Activated CD8-positive, alpha-beta memory T cell treated with anti-CD3 and anti-CD28 coated beads for 48 hours (primary cell): ENCODE data around the gene CRELD2.

Experiments
- DNase-seq, 3 experiments: peaks; one replicate each; pipeline ENCODE4 v3.0.0-alpha.2; 2020; ENCODE audit warnings: low read depth in 2 of 3, low spot score in 2 of 3

CRELD2 gene

DNA sequence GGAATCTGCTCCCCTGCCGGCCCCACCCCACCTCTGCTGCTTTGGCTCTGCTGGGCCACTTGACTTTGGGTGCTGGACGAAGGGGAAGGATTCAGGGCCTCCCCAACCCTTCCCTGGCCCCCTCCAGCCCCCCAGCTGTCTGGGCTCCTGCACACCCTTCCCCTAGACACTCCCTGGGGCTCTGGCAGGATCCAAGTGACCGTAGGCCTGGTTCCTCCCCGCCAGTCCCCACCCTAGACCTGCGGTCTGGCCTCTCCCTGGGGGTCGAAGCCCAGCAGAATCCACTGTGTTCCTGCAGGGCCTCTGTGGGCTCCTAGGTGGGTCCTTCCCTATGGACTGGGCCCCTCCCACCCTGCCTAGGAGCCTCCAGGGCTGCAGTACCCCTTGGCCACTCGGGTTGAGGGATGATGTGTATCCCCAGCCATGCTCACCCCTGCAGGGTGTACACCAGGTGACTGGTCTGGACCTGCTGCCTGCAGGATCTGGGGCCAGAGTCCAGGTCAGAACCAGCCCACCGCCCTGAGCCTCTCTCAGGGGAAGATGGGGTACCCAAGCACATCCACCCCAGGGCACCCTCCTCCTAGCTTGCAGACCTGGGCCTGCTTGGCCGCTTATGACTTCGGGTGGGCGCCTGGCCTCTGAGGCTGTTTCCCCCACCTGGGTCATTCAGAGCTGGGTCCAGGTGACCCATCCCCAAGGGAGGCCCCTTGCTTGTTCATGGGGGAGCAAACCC is 47.8 kb downstream of the CRELD2 start:
- DNase-seq, result no peak

DNA sequence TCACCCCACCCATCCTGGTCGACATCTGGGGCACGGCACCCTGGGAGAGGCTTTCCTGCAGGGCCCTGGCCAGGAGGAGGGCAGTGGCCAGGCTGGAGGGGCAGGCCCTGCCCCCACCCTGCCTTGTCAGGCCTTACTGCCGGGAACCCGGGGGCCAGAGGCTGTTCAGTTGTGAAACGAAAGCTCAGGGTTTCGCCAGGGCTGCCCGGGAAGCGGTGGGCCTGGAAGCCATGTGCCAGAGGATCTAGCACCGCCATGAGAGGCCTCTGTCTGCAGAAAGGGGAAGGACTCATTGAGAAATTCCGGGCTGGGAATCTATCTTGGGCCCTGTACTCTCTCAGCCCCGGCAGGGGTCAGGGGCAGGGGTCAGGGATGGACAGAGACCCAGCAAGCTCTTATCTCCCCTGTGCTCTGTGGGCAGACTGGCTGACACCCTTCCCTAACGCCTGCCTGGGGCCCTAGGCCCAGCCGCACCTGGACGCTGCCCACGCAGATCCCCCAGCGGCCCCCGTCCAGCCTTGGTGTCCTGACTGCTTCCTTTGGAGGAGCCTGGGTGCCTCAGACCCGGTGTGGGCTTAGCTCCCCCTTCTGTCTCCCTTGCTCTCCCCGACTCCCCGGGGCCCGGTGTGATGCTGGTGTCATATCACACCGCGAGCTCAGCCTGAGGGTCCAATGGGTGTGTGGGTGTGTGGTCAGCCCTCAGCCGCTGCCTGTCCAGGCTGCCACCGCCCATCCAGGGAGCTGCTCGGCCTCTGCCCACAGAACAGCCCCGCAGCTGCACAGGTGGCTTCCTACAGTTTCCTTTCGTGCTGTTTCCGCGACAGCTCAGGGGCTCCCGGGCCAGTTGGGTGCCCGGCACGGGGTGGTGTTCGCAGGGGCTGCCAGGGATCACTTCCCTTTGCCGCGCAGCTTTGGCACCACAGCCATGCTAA is 48.6 kb downstream of the CRELD2 start:
- no peak for DNase-seq

GRCh38 chr22:49967706-49968208 is 49.3 kb downstream of the CRELD2 start:
- no peak for DNase-seq

- no peak for DNase-seq
These were observed 49.9 kb downstream of the CRELD2 start for GRCh38 chr22:49968313-49968830.

DNA sequence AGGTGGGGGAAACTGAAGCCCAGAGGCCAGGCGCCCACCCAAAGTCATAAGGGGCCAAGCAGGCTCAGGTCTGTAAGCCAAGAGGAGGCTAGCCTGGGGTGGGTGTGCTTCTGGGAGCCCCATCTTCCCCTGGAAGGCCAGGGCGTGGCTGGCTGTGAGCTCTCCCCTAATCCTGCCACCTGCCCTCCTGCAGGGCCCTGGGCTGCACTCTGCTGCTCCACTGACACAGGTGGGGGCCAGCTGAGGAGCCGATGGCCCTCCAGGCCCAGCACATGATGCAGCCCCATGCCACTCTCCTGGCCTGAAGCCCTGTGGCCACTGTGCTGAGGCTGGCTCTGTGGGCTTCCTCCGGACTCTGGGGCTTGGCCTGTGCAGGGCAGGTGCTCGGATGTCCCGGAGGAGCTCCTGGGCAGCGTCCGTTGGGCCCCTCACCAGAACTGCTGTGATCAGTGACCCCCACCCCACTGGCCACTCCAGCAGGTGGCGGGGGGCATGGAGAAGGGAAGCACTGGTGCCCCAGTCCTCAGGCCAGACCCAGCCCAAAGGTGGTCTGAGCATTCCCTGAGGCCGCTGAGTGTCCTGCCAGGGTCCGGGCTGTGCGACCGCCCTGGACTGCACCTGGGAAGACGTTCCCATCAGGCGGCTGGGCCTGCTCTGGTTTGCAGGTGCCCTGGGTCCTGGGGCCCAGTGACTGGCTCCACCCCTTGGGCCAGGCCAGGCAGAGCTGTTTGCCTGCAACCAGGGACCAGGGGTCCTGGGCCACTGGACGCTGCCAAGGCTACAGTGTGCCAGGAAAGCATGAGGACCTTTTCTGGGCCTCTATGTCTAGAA is 50.6 kb downstream of the CRELD2 start:
- no peak for DNase-seq

GRCh38 chr22:49969751-49970527 is 51.5 kb downstream of the CRELD2 start:
- no peak for DNase-seq

DNA sequence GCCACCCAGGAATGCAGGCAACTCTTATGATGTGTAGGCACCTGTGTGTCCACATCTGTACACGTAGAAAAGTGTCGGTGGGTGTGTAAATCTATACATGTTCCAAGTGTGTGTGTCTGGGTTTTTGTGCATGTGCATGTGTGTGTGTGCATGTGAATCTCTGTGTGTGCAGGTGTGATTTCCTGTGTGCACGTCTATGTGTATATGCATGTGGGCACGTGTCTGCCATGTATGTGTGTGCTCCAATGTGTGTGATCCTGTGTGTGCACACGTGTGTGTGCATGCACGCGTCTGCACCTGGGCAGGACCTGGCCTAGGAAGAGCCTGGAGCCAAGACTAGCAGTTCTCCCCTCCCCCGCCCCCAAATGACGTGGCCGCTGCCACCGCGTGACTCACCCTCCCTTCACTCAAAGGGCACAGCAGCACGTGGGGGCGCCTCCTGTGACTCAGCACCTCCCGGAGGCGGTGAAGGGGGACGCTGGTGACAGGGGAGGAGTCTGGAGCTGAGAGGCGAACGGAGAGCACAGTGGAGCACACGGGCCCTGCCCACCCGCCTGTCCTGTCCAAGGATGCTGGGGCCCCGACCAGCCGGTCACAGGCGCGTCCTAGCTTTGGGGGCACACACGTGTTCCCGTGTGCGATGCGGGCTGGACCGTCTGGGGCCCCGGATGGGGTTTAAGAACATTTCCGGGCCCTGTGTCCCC is 52.2 kb downstream of the CRELD2 start:
- DNase-seq, result peak; percentile 84 to 93 (median 84)

DNA sequence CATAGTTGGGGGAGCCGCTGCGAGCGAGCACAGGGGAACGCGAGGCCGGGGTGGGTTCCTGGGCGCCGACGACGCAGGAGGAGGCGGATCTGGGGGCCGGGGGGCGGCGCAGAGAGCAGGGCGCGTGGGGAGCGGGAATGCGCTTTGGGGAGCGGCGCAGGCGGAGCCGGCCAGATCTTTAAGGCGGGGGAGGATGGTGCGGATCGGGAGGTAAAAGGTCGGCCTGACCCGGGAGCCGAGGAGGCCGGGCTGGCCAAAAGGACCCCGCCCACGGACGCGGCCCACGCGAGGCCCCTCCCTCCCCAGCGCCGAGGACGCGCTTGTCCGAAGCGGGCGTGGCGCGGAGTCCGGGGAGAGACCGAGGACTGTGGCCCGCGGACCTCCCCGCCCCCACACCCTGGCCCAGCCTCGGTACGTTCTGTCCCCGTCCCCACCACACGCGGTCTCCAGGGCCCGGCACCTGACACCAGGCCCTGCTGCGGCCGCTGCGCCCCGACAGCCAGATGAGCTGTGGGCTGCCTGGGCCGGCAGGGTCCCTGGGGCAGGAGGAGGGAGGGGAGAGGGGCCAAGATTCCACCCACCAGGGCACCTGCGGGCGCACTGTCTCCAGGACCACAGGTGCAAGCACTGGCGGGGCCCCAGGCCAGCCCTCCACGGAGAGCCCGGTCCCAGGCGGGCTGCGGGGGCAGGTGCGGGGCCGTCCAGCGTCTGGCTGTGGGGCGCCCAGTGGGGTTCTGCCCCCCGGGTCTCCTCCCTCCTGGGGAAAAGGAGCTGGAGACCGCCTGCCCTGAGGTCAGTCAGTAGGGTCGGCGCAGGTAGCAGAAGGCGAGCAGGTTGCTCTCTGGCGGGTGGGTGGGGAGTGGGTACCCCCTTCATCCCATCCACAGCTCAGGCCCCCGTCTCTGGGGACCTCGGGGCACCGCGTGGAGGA is 53.1 kb downstream of the CRELD2 start:
- DNase-seq, result peak in 1 of 3 experiments; percentile 71

DNA sequence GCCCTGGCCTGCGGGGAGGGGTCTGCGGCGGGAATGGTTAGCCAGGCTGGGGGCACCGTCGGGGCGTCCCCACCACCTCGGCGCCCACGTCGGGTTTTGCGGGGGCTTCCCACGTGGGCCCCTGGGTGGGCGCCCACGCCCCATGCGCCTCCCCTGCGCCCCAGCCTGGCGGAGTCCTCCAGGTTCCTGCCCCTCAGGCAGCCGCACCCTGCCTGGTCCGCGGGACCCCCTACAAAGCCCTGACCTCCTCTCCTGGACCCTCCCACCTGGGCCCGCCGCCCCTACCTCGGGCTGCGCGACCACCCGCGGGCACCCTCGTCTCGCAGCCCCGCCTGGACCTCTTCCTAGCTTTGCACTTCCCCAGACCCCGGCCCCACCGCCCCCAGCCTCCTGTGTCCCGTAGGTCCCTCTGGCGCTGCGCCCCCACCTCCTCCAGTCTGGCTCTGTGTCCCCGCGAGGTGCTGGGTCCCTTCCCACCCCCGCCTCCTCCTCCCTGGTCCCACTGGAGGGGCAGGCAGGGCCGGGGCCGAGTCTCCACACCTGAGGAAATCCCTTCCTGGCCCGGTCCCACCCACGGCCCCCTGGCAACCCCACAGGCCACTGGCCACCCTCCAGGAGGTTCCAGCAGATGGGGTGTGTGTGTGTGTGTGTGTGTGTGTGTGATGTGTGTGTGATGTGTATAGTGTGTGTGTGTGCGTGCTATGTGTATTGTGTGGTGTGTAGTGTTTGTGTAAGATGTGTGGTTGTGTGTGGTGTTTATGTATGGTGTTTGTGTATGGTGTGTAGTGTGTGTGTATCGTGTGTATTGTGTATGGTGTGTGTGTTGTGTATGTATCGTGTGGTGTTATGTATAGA is 54.0 kb downstream of the CRELD2 start:
- no peak for DNase-seq

- no peak for DNase-seq
These were observed 54.9 kb downstream of the CRELD2 start for GRCh38 chr22:49973018-49973961.

GRCh38 chr22:49975543-49976389 is 57.3 kb downstream of the CRELD2 start:
- peak in 1 of 3 experiments; percentile 46 for DNase-seq

DNA sequence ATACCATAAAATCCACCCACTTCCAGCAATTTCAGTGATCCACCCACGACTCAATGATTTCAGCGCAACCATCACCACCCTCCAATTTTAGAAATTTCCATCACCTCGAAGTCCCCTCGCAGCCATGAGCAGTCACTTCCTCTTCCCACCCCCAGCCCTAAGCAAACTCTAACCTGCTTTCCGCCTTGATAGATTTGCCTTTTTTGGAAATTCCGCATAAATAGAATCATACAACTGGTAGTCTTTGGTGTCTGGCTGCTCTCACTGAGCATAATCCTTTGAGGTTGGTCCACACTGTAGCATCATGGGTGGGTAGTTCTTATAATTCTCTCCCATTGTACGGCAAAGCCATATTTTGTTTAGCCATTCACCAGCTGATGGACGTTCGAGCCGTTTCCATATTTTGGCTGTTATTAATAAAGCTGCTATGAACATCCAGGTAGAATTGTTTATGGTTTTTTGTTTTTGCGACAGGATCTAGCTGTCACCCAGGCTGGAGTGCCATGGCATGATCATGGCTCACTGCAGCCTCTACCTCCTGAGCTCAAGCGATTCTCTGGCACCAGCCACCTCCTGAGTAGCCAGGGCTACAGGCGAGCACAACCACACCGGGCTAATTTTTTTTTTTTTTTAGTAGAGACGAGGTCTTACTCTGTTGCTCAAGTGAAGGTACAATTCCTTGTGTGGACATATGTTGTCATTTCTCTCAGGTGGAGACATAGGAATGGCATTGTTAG is 58.2 kb downstream of the CRELD2 start:
- no peak for DNase-seq
